HG03565 (cell line): ENCODE data around the gene BMP2.

Source experiments
- ATAC-seq: cut with Tn5 transposase; IDR thresholded peaks from one replicate; pipeline ENCODE4 v1.9.1; 2021; ENCODE audit warnings: mild to moderate bottlenecking, moderate library complexity; ENCODE audit not compliant: unreplicated experiment

BMP2 gene

GRCh38 chr20:6828794-6829423, 61.4 kb downstream of the BMP2 start:
- ATAC-seq, result peak; percentile 98

DNA sequence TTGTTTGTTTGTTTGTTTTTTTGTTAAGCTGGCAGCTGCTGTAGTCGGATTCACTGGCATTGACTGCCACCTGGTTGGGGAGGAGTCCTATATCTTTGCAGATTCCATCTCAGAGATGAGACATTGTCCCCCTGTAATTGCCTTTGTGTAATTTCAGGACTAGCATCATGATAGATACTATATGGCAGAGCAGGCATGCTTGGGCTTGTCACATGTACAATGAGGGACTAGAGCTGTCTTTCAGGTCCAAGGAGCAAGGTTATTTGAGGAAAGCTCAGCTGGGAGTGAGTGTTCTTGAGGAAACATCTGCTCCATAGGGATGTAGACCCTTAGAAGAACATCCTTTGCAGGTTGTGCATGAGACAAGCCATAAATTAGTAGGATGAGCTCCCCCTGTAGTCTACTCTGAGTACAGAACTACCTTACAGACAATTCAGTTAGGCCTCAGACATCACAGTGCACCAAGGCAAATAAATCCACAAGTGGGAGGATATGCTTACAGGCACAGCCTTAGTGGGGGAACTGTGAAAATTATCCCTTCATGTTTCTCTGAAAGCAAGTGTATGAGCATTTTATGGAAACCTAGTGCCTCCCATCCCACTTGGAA, 62.1 kb downstream of the BMP2 start:
- no peak for ATAC-seq
